ENCODE measurements around the gene OR8B2. TPM values are rescaled to one million over a fixed set of nuclear protein-coding genes. Genes with fewer than 3 reads are reported as not detected.

OR8B2 gene
- total RNA-seq, 1 donor from 2014 or later, result not detected

GRCh38 chr11:124339396-124340141 is 44.7 kb downstream of the OR8B2 start:
- Histone ChIP-seq H3K4me3 (no peak overlapping the region), H3K36me3 (no peaks in the 10 kb centered on the region), H3K4me1 (no peaks in the 10 kb centered on the region), H3K27me3 (no peaks in the 10 kb centered on the region), H3K27ac (no peak overlapping the region), H3K9me3 (no peaks in the 10 kb centered on the region)
- intact Hi-C loops (cut with DNase I), result no loop called here
- TF ChIP-seq CTCF (IDR thresholded peaks at IDR 0.05), result no peak
- DNase-seq (ENCODE audit: low spot score in 2 of 2), result no peak

Other genes starting within 250 kb of the OR8B2 start
- gene OR10D3, start 201.2 kb downstream of the OR8B2 start, total RNA-seq, result not detected
- gene OR8G1, start 143.4 kb downstream of the OR8B2 start, total RNA-seq, result not detected
- not detected for gene OR8G5, start 128.1 kb downstream of the OR8B2 start, total RNA-seq
- not detected for gene OR8D1, start 70.5 kb downstream of the OR8B2 start, total RNA-seq
- gene OR8D2, start 64.3 kb downstream of the OR8B2 start, total RNA-seq, result not detected
- gene OR8B3, start 14.5 kb upstream of the OR8B2 start, total RNA-seq, result not detected
- gene OR8B4, start 40.4 kb upstream of the OR8B2 start, total RNA-seq, result not detected
- not detected for gene OR8B8, start 61.2 kb upstream of the OR8B2 start, total RNA-seq
- gene OR8B12, start 159.2 kb upstream of the OR8B2 start, total RNA-seq, result not detected
- not detected for gene OR8A1, start 185.5 kb upstream of the OR8B2 start, total RNA-seq
- gene PANX3, start 226.9 kb upstream of the OR8B2 start, total RNA-seq, result not detected
- 21.2 TPM for gene TBRG1, start 238.4 kb upstream of the OR8B2 start, total RNA-seq